ENCODE data around the gene PTPRD. TPM values are rescaled to one million over a fixed set of nuclear protein-coding genes. Genes with fewer than 3 reads are reported as not detected.

Gene PTPRD
- total RNA-seq, 1 experiment from 2014 or later = 32.5 TPM

- no peak overlapping the region for H2BK15ac ChIP-seq (ENCODE audit: low read depth, low read length)
- DNase-seq = no peak
- H3K79me1 ChIP-seq (ENCODE audit: insufficient read depth, low read depth, low read length, poor library complexity, severe bottlenecking) = no peaks in the 10 kb centered on the region
Observed at GRCh38 chr9:8713149-8713810, 1899.5 kb downstream of the PTPRD start.

More at GRCh38 chr9:8713149-8713810, 1899.5 kb downstream of the PTPRD start:
- Mint-ChIP-seq H3K27ac (peak overlapping the region in 1 of 3 experiments; percentile 78; a peak in 2 of 7 replicates), H3K27me3 (ENCODE audit: low read depth) (no peaks in the 10 kb centered on the region), H3K36me3 (ENCODE audit: insufficient read depth in 1 of 3, low read depth in 3 of 3) (0 out of 7 replicates have a peak, but pooled peaks cover 0 to 4% (median 2%) of the 10 kb centered on the region in 3 experiments), H3K4me3 (no peak overlapping the region), H3K4me1 (peaks cover 27 to 39% of the 10 kb centered on the region in 2 experiments), H3K9me3 (no peaks in the 10 kb centered on the region)
- Histone ChIP-seq H3K4me1 (ENCODE audit: insufficient read depth, low read length) (peaks cover 2% of the 10 kb centered on the region; the same call in 1 of the 2 replicates), H3K14ac (ENCODE audit: insufficient read depth, low read length) (no peak overlapping the region), H3K56ac (ENCODE audit: insufficient read length, low read depth, low read length) (no peak overlapping the region), H3K79me2 (ENCODE audit: insufficient read depth, low read length) (no peaks in the 10 kb centered on the region), H2BK12ac (ENCODE audit: insufficient read length, low read depth, low read length) (no peak overlapping the region), H3K4me2 (ENCODE audit: insufficient read depth, insufficient read length, low read length) (no peak overlapping the region), H2AK5ac (ENCODE audit: insufficient read length, low read length) (no peak overlapping the region), H3K18ac (ENCODE audit: insufficient read length, low read depth, low read length) (no peak overlapping the region), H2BK120ac (ENCODE audit: low read depth, low read length, poor library complexity, severe bottlenecking) (no peak overlapping the region), H3K9ac (ENCODE audit: extremely low read depth, insufficient read length, low read length) (no peak overlapping the region), H4K5ac (ENCODE audit: insufficient read length, low read depth, low read length) (no peak overlapping the region), H3K27ac (ENCODE audit: insufficient read length, low read depth, low read length) (no peak overlapping the region), H2AFZ (ENCODE audit: low read length) (no peak overlapping the region), H2BK20ac (ENCODE audit: low read depth, low read length, poor library complexity, severe bottlenecking) (no peak overlapping the region), H4K8ac (replicated peaks; ENCODE audit: insufficient read length, low read depth, low read length) (no peak overlapping the region), H4K20me1 (ENCODE audit: control insufficient read depth, insufficient read depth, insufficient read length) (no peaks in the 10 kb centered on the region), H3K4ac (ENCODE audit: low read depth, low read length) (no peak overlapping the region), H3K23ac (ENCODE audit: insufficient read length, low read depth, low read length) (no peak overlapping the region), H3K27me3 (ENCODE audit: insufficient read depth, low read length) (no peaks in the 10 kb centered on the region), H3K9me3 (ENCODE audit: control insufficient read depth, low read depth, low read length) (no peaks in the 10 kb centered on the region), H3K23me2 (ENCODE audit: insufficient read length, low read depth, low read length, poor library complexity, severe bottlenecking) (no peaks in the 10 kb centered on the region), H4K91ac (ENCODE audit: insufficient read length, low read depth, low read length) (no peak overlapping the region), H2BK5ac (ENCODE audit: insufficient read length, low read length) (no peak overlapping the region), H3T11ph (ENCODE audit: low read length) (no peak overlapping the region)
- TF ChIP-seq CTCF (conservative IDR thresholded peaks at IDR 0.05) = no peak
- no CpG with 5 or more reads among the region's 44 CpGs for WGBS (ENCODE audit: extremely low coverage, insufficient read length, low lambda C conversion rate)

Measured in H9 (cell line).